Fibroblast of pulmonary artery (primary cell): ENCODE data around the gene HEATR5A.
"Not testable (repeated sequence)": the region's sequence is repeated elsewhere in the genome, so short reads cannot be mapped to it uniquely, and the experiment has no call there.

Source experiments
- DNase-seq: peaks from one replicate; pipeline ENCODE4 v3.0.0-alpha.2; 2010; ENCODE audit warnings: low read depth
- H3K4me3 ChIP-seq: replicated peaks from 2 replicates; pipeline ENCODE4 v1.5.1; 2011; ENCODE audit warnings: low read depth, mild to moderate bottlenecking, control low read depth, low read length, moderate library complexity
- TF ChIP-seq, protein P1 (sequence below): IDR thresholded peaks from 2 replicates; pipeline ENCODE4 v1.5.1; 2011; ENCODE audit warnings: mild to moderate bottlenecking, control low read depth, low read length, inconsistent platforms; ENCODE audit errors: missing control alignments

HEATR5A gene

DNA sequence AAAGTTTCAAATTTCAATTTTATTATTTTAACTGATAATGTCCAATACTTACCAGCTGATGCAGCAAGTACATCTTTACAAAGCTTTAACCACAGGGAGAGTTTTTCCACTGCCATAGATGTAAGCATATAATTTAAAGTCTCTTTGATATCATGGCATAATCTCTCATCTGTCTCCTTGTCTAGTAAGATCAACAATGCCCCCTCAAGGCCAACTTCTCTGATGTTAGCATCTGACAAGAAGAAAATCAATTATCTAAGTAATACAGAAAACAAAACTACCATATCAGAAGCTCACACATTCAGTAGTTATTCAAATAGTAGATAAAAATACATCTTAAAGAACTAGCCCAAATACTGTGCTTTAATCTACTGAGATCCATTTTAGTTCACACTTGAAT is 94.2 kb downstream of the HEATR5A start:
- TF ChIP-seq, protein P1, sequence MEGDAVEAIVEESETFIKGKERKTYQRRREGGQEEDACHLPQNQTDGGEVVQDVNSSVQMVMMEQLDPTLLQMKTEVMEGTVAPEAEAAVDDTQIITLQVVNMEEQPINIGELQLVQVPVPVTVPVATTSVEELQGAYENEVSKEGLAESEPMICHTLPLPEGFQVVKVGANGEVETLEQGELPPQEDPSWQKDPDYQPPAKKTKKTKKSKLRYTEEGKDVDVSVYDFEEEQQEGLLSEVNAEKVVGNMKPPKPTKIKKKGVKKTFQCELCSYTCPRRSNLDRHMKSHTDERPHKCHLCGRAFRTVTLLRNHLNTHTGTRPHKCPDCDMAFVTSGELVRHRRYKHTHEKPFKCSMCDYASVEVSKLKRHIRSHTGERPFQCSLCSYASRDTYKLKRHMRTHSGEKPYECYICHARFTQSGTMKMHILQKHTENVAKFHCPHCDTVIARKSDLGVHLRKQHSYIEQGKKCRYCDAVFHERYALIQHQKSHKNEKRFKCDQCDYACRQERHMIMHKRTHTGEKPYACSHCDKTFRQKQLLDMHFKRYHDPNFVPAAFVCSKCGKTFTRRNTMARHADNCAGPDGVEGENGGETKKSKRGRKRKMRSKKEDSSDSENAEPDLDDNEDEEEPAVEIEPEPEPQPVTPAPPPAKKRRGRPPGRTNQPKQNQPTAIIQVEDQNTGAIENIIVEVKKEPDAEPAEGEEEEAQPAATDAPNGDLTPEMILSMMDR = no peak
- no peak overlapping the region for H3K4me3 ChIP-seq
- peak; percentile 41 for DNase-seq

DNA sequence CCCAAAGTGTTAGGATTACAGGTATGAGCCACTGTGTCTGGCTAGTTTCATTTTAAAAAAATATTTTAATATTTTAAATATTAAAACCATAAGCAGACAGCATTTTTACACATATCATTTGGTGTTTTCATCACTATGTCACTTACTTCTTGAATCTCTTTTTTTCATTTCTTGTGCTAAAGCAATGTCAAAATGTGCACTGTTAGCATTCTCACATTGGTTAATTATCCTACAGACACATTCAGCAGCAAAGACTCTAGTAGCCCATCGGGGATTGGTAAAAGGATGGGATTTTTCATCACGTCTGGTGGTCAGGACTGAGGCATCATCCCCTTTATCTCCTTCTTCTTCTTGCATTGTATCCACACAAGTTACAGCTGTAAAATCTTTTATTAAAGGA is 96.9 kb downstream of the HEATR5A start:
- no peak overlapping the region for H3K4me3 ChIP-seq
- DNase-seq = no peak
- TF ChIP-seq, protein P1 = no peak

DNA sequence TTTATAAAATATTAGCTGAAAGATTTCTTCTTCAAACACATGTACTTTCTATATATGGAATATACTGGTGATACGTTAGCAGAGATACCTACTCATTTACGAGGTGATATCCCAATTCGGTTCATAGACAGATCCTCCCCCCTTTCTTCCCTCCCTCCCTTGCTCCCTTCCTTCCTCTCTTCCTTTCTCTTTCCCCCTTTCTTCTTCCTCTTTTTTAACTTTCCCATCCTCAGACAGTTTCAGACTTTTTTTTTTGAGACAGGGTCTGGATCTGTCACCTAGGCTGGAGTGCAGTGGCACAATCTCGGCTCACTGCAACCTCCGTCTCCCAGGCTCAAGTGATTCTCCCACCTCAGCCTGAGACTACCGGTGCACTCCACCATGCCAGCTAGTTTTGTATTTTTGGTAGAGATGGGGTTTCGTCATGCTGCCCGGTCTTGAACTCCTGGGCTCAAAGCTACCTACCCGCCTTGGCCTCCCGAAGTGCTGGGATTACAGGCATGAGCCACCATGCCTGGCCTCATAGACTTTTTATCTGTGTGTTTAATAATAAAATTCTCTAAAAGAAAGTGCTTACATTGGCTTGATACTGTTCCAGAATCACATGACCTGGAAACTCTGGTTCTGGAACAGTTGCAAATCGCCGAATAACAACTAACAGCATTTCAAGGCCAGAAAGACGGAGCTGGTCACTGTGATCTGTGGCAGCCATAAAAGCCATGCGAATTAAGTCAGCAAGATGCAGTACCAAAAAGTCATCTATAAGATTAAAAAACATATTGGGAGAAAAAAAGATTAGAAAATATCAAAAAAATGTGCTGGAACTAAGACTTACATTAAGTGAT is 99.2 kb downstream of the HEATR5A start:
- TF ChIP-seq, protein P1 = no peak
- no peak for DNase-seq
- H3K4me3 ChIP-seq = no peak overlapping the region

DNA sequence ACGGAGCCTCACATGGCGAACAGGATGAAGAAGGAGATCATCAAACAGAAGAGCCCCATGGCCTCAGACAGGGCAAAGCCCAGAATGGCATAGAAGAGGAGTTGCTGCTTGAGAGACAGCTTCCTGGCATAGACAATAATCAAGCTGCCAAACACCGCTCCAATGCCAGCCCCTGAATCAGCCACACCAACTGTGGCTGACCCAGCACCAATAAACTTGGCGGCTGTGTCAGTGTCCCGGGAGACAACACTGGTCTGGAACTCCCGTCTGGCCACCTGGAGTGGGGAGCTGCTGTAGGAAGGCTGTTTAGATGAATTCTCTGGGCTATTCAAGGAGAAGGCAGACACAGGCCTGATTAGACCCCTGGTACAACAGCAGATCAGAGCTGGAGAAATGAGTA is 100.1 kb downstream of the HEATR5A start:
- DNase-seq = no peak
- no peak overlapping the region for H3K4me3 ChIP-seq
- TF ChIP-seq, protein P1 = no peak

DNA sequence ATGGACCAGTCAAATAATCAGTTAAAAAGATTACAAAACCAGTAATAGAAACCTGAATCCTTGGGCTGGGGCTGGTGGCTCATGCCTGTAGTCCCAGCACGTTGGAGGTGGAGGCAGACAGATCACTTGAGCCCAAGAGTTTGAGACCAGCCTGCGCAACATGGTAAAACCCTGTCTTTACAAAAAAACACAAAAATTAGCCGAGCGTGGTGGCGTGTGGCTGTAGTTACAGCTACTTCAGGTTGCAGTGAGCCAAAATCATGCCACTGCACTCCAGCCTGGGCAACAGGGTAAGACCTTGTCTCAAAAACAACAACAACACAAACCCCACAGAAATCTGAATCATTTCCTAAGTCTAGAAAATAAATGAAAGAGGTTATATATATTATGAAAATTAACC is 100.6 kb downstream of the HEATR5A start:
- TF ChIP-seq, protein P1 = no peak
- no peak overlapping the region for H3K4me3 ChIP-seq
- DNase-seq = no peak

DNA sequence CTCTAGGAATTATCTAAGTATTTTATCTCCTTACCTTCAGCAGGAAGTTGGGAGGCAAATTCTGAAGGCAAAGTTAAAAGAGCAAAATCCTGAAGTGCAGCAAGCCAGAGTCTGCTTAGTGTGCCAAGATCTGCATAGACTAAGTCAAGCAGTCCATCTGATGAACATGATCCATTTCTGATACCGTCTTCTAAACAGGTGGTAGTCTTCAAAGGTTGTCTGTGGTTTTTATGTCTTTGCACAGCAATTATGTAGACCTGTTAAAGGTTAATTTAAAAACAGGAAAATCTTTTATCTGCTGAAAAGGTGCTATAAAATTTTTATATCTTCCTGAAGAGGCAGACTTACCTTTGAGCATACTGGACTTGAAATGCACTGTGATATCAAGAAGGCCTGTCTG is 107.4 kb downstream of the HEATR5A start:
- no peak for DNase-seq
- TF ChIP-seq, protein P1 = no peak
- no peak overlapping the region for H3K4me3 ChIP-seq

DNA sequence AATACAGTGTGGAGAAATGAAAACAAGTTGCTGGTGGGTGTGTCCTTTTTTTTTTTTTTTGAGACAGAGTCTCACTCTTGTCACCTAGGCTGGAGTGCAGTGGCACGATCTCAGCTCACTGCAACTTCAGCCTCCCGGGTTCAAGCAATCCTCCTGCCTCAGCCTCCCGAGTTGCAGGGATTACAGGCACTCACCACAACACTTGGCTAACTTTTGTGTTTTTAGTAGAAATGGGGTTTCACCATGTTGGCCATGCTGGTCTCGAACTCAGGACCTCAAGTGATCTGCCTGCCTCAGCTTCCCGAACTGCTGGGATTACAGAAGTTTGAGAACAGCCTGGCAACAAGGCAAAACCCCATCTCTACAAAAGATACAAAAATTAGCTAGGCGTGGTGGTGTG is 108.0 kb downstream of the HEATR5A start:
- H3K4me3 ChIP-seq, DNase-seq: not testable (repeated sequence)
